Adrenal gland (tissue), 12 donors: ENCODE measurements around the gene HOXD9. TPM values are rescaled to one million over a fixed set of nuclear protein-coding genes. Genes with fewer than 3 reads are reported as not detected.

Source experiments
- DNase-seq, 7 donors: peaks; one replicate each; pipeline ENCODE4 v3.0.0-alpha.2; 2019 to 2020
- H3K27ac ChIP-seq, 5 donors: fragments of 200-600 bp; sonication (generic) in 4 of 5; 1 replicate in 3 of 5; 2 replicates in 2 of 5; pipeline versions ENCODE4 v1.5.1 to v1.8.0; 2016 to 2020; ENCODE audit warnings: mild to moderate bottlenecking in 1 of 5
- H3K27me3 ChIP-seq: fragments of 200-600 bp; 2 replicates; pipeline ENCODE4 v1.8.0; 2021
- H3K36me3 ChIP-seq, 2 donors: fragments of 200-600 bp; replicated peaks in 1 of 2; 1 replicate in 1 of 2; 2 replicates in 1 of 2; pipeline versions ENCODE4 v1.5.1 to v1.8.0; 2018 to 2022
- H3K4me1 ChIP-seq, 2 donors: fragments of 200-600 bp; replicated peaks in 1 of 2; 1 replicate in 1 of 2; 2 replicates in 1 of 2; pipeline versions ENCODE4 v1.5.1 to v1.8.0; 2018 to 2021
- H3K4me3 ChIP-seq, 4 donors: fragments of 200-600 bp; sonication (generic) in 3 of 4; one replicate each; pipeline ENCODE4 v1.5.1; 2016 to 2018
- H3K9me3 ChIP-seq, 3 donors: fragments of 200-600 bp; sonication (generic) in 1 of 3; replicated peaks in 1 of 3; 1 replicate in 2 of 3; 2 replicates in 1 of 3; pipeline versions ENCODE4 v1.5.1 to v1.8.0; 2016 to 2021
- CTCF ChIP-seq, 6 experiments: fragments of 450-650 bp in 4 of 6; fragments of 200-600 bp in 2 of 6; sonication (generic) in 1 of 6; IDR thresholded peaks; 1 replicate in 5 of 6; 2 replicates in 1 of 6; pipeline versions ENCODE4 v1.5.1 to v1.8.0; 2016 to 2021; ENCODE audit warnings: antibody characterized with exemption in 6 of 6, mild to moderate bottlenecking in 2 of 6, moderate library complexity in 1 of 6
- POLR2A ChIP-seq, 2 donors: fragments of 450-650 bp; IDR thresholded peaks; one replicate each; pipeline ENCODE4 v1.6.1; 2017; ENCODE audit warnings: antibody characterized with exemption in 2 of 2, mild to moderate bottlenecking in 2 of 2, moderate library complexity in 1 of 2
- WGBS, 4 donors: extraction: QIAGEN DNeasy Blood & Tissue Kit in 2 of 4; methylation state at CpG; one replicate each; pipeline versions ENCODE4 v1.1.5 to v1.1.7; 2013 to 2017; 5-methylcytosine and 5-hydroxymethylcytosine counted together
- intact Hi-C, 2 donors: fragments of 100-400 bp; cut with DNase I; formaldehyde crosslinking; loops; one replicate each; pipeline versions ENCODE4 v1.14.1 to v1.15.0; 2022 to 2023
- polyA plus RNA-seq, 3 donors: library from polyadenylated mRNA; stranded (reverse); fragments of 200-250 nt in 2 of 3; fragments of 350-450 nt in 1 of 3; fragmentation: Illumina TruSeq in 1 of 3; extraction: RNeasy Lipid Tissue Mini Kit (QIAGEN cat#74804) in 1 of 3; gene quantifications; one replicate each; pipeline ENCODE4 v1.2.3, GENCODE V29; 2013 to 2014
- total RNA-seq, 9 donors: library from RNA; depleted of rRNA in 4 of 9; stranded (reverse); fragments of >200 nt in 4 of 9; fragments of 120-200 nt in 1 of 9; fragmentation: NEBNext Ultra II Directional in 1 of 9; extraction: Animal tissue kit (Norgen Biotek cat#: 25700) in 1 of 9; gene quantifications; one replicate each; pipeline versions ENCODE4 v1.1.0 to v1.2.4, GENCODE V29; 2013 to 2023
- donor health status: healthy with polysubstance abuse.
- donor health status: Bipolar disorder and iron deficiency.
- donor health status: DM: yes; HTN: yes; CAD: no.
- donor health status: DM: no; HTN: no; CAD: no.
- donor health status: DM: no; HTN: no; CAD: no.
- donor health status: DM: yes; HTN: yes; CAD: no.

Gene HOXD9
- total and polyA plus RNA-seq, 12 donors = 2.4 to 35.6 (median 7.5) TPM

DNA sequence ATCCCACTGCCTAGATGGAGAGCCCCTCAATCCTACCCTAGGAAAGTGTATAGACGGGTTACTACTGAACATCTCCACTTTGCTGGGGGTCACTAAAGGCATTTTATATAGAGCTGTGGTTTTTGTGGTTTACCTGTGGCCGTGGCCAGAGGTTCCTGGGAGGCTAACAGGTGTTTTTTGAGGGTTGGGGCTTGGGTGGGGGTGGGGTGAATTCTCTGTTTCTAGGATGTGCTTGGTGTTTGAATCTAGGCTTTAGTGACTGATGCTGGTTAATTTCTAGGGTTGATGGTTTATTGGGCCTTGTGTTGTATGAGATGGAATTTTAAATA lies 14.7 kb downstream of the HOXD9 start:
- intact Hi-C loops = no loop called here
- peak overlapping the region in 4 of 5 donors; percentile 90 to 97 (median 96) for H3K27ac ChIP-seq
- peaks cover 31 to 56% of the 10 kb centered on the region in 2 donors for H3K4me1 ChIP-seq

DNA sequence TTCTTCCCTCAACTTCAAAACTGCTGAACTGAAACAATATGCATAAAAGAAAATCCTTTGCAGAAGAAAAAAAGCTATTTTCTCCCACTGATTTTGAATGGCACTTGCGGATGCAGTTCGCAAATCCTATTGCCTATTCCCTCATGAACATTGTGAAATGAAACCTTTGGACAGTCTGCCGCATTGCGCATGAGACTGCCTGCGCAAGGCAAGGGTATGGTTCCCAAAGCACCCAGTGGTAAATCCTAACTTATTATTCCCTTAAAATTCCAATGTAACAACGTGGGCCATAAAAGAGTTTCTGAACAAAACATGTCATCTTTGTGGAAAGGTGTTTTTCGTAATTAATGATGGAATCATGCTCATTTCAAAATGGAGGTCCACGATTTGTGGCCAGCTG lies 15.4 kb downstream of the HOXD9 start:
- H3K36me3 ChIP-seq = peaks cover 0 to 2% of the 10 kb centered on the region in 2 donors
- 44 to 71% (median 57%) methylated on average over 8 of the region's 8 CpGs for WGBS, 4 donors
- peaks cover 31 to 52% of the 10 kb centered on the region in 2 donors for H3K4me1 ChIP-seq
- peak overlapping the region in 2 of 4 donors; percentile 42 to 96 for H3K4me3 ChIP-seq
- intact Hi-C loops = no loop called here
- TF ChIP-seq CTCF (IDR thresholded peaks at IDR 0.05) (no peak), POLR2A (IDR thresholded peaks at IDR 0.05) (no peak)
- H3K27ac ChIP-seq = peak overlapping the region in 4 of 5 donors; percentile 58 to 97 (median 89)
- H3K9me3 ChIP-seq = no peaks in the 10 kb centered on the region
- no peaks in the 10 kb centered on the region for H3K27me3 ChIP-seq
- peak in 2 of 7 donors; percentile 26 to 53 for DNase-seq

More for the DNA sequence above, 14.7 kb downstream of the HOXD9 start:
- H3K36me3 ChIP-seq = peaks cover 0 to 2% of the 10 kb centered on the region in 2 donors
- no peak for TF ChIP-seq POLR2A (IDR thresholded peaks at IDR 0.05)
- TF ChIP-seq CTCF (IDR thresholded peaks at IDR 0.05) = no peak
- 13 to 25% (median 13%) methylated on average over 1 to 2 of the region's 2 CpGs for WGBS, 4 donors
- DNase-seq = peak in 2 of 7 donors; percentile 14 to 41
- peak overlapping the region in 3 of 4 donors; percentile 22 to 96 (median 42) for H3K4me3 ChIP-seq
- H3K9me3 ChIP-seq = no peaks in the 10 kb centered on the region
- no peaks in the 10 kb centered on the region for H3K27me3 ChIP-seq

- TF ChIP-seq POLR2A (IDR thresholded peaks at IDR 0.05) = no peak
- TF ChIP-seq CTCF (IDR thresholded peaks at IDR 0.05) = no peak
- Histone ChIP-seq H3K27ac (peak overlapping the region; percentile 58 to 97 (median 78)), H3K4me1 (peaks cover 31 to 46% of the 10 kb centered on the region in 2 donors), H3K27me3 (no peaks in the 10 kb centered on the region), H3K36me3 (no peaks in the 10 kb centered on the region), H3K9me3 (no peaks in the 10 kb centered on the region), H3K4me3 (peak overlapping the region in 1 of 4 donors; percentile 96)
- intact Hi-C loops = no loop called here
- DNase-seq = peak in 2 of 7 donors; percentile 49 to 68
- WGBS, 4 donors = 15 to 49% (median 22%) methylated on average over 14 of the region's 14 CpGs
These were observed 16.0 kb downstream of the HOXD9 start for GRCh38 chr2:176138526-176138922.

- Histone ChIP-seq H3K4me3 (peak overlapping the region in 2 of 4 donors; percentile 13 to 96), H3K4me1 (peaks cover 31 to 46% of the 10 kb centered on the region in 2 donors), H3K36me3 (no peaks in the 10 kb centered on the region), H3K9me3 (no peaks in the 10 kb centered on the region), H3K27me3 (no peaks in the 10 kb centered on the region), H3K27ac (peak overlapping the region; percentile 58 to 97 (median 78))
- intact Hi-C loops = no loop called here
- 15 to 38% (median 26%) methylated on average over 27 to 28 of the region's 28 CpGs for WGBS, 4 donors
- peak in 6 of 7 donors; percentile 45 to 71 (median 54) for DNase-seq
- TF ChIP-seq POLR2A (IDR thresholded peaks at IDR 0.05) (no peak), CTCF (IDR thresholded peaks at IDR 0.05) (no peak)
These were observed 16.6 kb downstream of the HOXD9 start for GRCh38 chr2:176138923-176139660.
